ENCODE measurements around the gene UTP11.

- TF ChIP-seq TARDBP (IDR thresholded peaks at IDR 0.05): no peak
- no peak for TF ChIP-seq FOXA1 (IDR thresholded peaks at IDR 0.05)
- no peak for TF ChIP-seq FOXM1 (IDR thresholded peaks at IDR 0.05; ENCODE audit: borderline replicate concordance)
- TF ChIP-seq CTBP1 (IDR thresholded peaks at IDR 0.05; ENCODE audit: borderline replicate concordance): no peak
Measured at GRCh38 chr1:37997256-37998088, 15.1 kb upstream of the UTP11 start.
